OCI-LY7 (cell line): ENCODE results near the gene HMGA1. TPM values are rescaled to one million over a fixed set of nuclear protein-coding genes. Genes with fewer than 3 reads are reported as not detected.
A peak's percentile ranks its signal among the peaks of the same experiment; 100 is the strongest.

Source experiments
- BruUV-seq: library from RNA; stranded (reverse); fragments of 400-500 nt; replicated peaks from 2 replicates; lab custom pipeline; 2021; lab: Mats Ljungman, UMichigan
- CTCF ChIA-PET: fragments of 300-600 bp; sonication (Branson Sonifier 250); formaldehyde crosslinking; loops from one replicate; lab custom pipeline; 2022; ENCODE audit warnings: antibody characterized with exemption; ENCODE audit not compliant: unreplicated experiment; lab: Charles Lee
- POLR2A ChIA-PET: fragments of 300-600 bp; sonication (Branson Sonifier 250); formaldehyde crosslinking; loops from one replicate; lab custom pipeline; 2022; ENCODE audit warnings: antibody characterized with exemption; lab: Charles Lee
- DNase-seq: peaks from one replicate; pipeline ENCODE4 v3.0.0-alpha.2; 2015; ENCODE audit warnings: low spot score
- H2AFZ ChIP-seq: fragments of 200-600 bp; sonication (generic), shearing (Covaris generic); 2 replicates; pipeline ENCODE4 v1.6.1; 2014; ENCODE audit warnings: mild to moderate bottlenecking, antibody characterized with exemption, low read length, moderate library complexity
- H3K27ac ChIP-seq: fragments of 200-600 bp; sonication (generic); 2 replicates; pipeline ENCODE4 v1.5.1; 2014; ENCODE audit warnings: mixed run types, low read depth, mild to moderate bottlenecking, moderate library complexity, low read length, inconsistent platforms; ENCODE audit not compliant: poor library complexity, severe bottlenecking
- H3K36me3 ChIP-seq: fragments of 200-600 bp; sonication (generic); 2 replicates; pipeline ENCODE4 v1.6.1; 2014; ENCODE audit warnings: mild to moderate bottlenecking, antibody characterized with exemption, low read length, moderate library complexity, mixed read lengths; ENCODE audit not compliant: insufficient read depth
- H3K4me1 ChIP-seq: fragments of 200-600 bp; sonication (generic); 2 replicates; pipeline ENCODE4 v1.5.1; 2014; ENCODE audit warnings: mild to moderate bottlenecking, low read length; ENCODE audit not compliant: insufficient read depth, poor library complexity, severe bottlenecking
- H3K4me2 ChIP-seq: fragments of 200-600 bp; sonication (generic); 2 replicates; pipeline ENCODE4 v1.6.1; 2014; ENCODE audit warnings: mild to moderate bottlenecking, low read length
- H3K4me3 ChIP-seq: fragments of 200-600 bp; sonication (generic); 2 replicates; pipeline ENCODE4 v1.5.1; 2014; ENCODE audit warnings: mild to moderate bottlenecking, low read depth, low read length; ENCODE audit not compliant: poor library complexity, severe bottlenecking
- H3K79me2 ChIP-seq: fragments of 200-600 bp; sonication (generic); 2 replicates; pipeline ENCODE4 v1.6.1; 2016; ENCODE audit warnings: low read depth, mild to moderate bottlenecking, low read length, moderate library complexity, mixed read lengths; ENCODE audit not compliant: insufficient read depth
- H3K9me2 ChIP-seq: fragments of 200-600 bp; sonication (generic); 2 replicates; pipeline ENCODE4 v1.6.1; 2016; ENCODE audit warnings: mild to moderate bottlenecking, low read length, mixed read lengths; ENCODE audit not compliant: insufficient read depth
- H3K9me3 ChIP-seq: fragments of 200-600 bp; sonication (generic); 2 replicates; pipeline ENCODE4 v1.6.1; 2014; ENCODE audit warnings: mild to moderate bottlenecking, mixed run types, low read length, mixed read lengths
- H4K20me1 ChIP-seq: fragments of 200-600 bp; sonication (generic); 2 replicates; pipeline ENCODE4 v1.6.1; 2014; ENCODE audit warnings: mild to moderate bottlenecking, antibody characterized with exemption, low read length, moderate library complexity, mixed read lengths; ENCODE audit not compliant: insufficient read depth
- CTCF ChIP-seq: fragments of 200-600 bp; sonication (generic); conservative IDR thresholded peaks from 2 replicates; pipeline ENCODE4 v1.5.1; 2014; ENCODE audit warnings: mild to moderate bottlenecking, antibody characterized with exemption, low read length, moderate library complexity, mixed read lengths
- EZH2phosphoT487 ChIP-seq: fragments of 200-600 bp; sonication (generic); IDR thresholded peaks from 2 replicates; pipeline ENCODE4 v1.6.1; 2018; ENCODE audit warnings: low read depth, borderline replicate concordance, mild to moderate bottlenecking, mixed run types, antibody characterized with exemption, low read length, moderate library complexity, mixed read lengths
- intact Hi-C: fragments of 100-400 bp; cut with micrococcal nuclease; formaldehyde crosslinking; loops from one replicate; pipeline ENCODE4 v1.10.0; 2022; ENCODE audit not compliant: unreplicated experiment
- total RNA-seq, 2 experiments: library from RNA; depleted of rRNA in 1 of 2; stranded (reverse); fragments of >200 nt in 1 of 2; shearing (Covaris generic) in 1 of 2; gene quantifications; 2 replicates each; pipeline ENCODE4 v1.2.3, GENCODE V29; 2014 to 2022

The HMGA1 gene
- total RNA-seq, 2 experiments from 2014 or later: 435 to 764 TPM

- peak; percentile 79 for DNase-seq
- no peaks in the 10 kb centered on the region for H3K79me2 ChIP-seq
- no peaks in the 10 kb centered on the region for H4K20me1 ChIP-seq
- H3K36me3 ChIP-seq: no peaks in the 10 kb centered on the region
- ChIA-PET POLR2A (interaction anchor here (0.7 kb wide), 1 partner anchor 41 kb away, joined by 3 read pairs; the partner anchor contains the start of gene HMGA1), CTCF (interaction anchor here (0.6 to 1.2 kb wide), 5 partner anchors 14 to 457 kb away, joined by 3 to 4 read pairs (median 3); no protein-coding TSS in a partner anchor)
- peak overlapping the region; percentile 92 for H2AFZ ChIP-seq
- H3K9me3 ChIP-seq: no peaks in the 10 kb centered on the region
- intact Hi-C loops: loop anchor here (2.0 kb wide), 3 partner anchors 41 to 219 kb away; partner anchors contain the start of gene HMGA1
- H3K27ac ChIP-seq: no peak overlapping the region
- TF ChIP-seq CTCF: peak; percentile 90
- no peak for TF ChIP-seq EZH2phosphoT487
- peak overlapping the region; percentile 65 for H3K4me2 ChIP-seq
- no TSS peak for BruUV-seq
- H3K4me3 ChIP-seq: peak overlapping the region; percentile 43
- H3K4me1 ChIP-seq: peaks cover 7% of the 10 kb centered on the region
- H3K9me2 ChIP-seq: no peaks in the 10 kb centered on the region
Observed at GRCh38 chr6:34196116-34196832, 40.4 kb upstream of the HMGA1 start.

GRCh38 chr6:34196833-34197195, 39.9 kb upstream of the HMGA1 start:
- no peak for DNase-seq
- intact Hi-C loops: loop anchor here (2.0 kb wide), 3 partner anchors 40 to 218 kb away; partner anchors contain the start of gene HMGA1
- POLR2A ChIA-PET: no interaction called here
- H2AFZ ChIP-seq: peak overlapping the region; percentile 92
- peak overlapping the region; percentile 65 for H3K4me2 ChIP-seq
- no peaks in the 10 kb centered on the region for H3K36me3 ChIP-seq
- H3K9me3 ChIP-seq: 0 out of 2 replicates have a peak, but pooled peaks cover 1% of the 10 kb centered on the region
- TF ChIP-seq CTCF (no peak), EZH2phosphoT487 (no peak)
- no peaks in the 10 kb centered on the region for H4K20me1 ChIP-seq
- no peaks in the 10 kb centered on the region for H3K9me2 ChIP-seq
- no peak overlapping the region for H3K27ac ChIP-seq
- no peaks in the 10 kb centered on the region for H3K79me2 ChIP-seq
- peaks cover 7% of the 10 kb centered on the region for H3K4me1 ChIP-seq
- no TSS peak for BruUV-seq
- no peak overlapping the region for H3K4me3 ChIP-seq
- CTCF ChIA-PET: interaction anchor here (1.2 kb wide), 1 partner anchor 15 kb away, joined by 3 read pairs; no protein-coding TSS in a partner anchor
